Mammary microvascular endothelial cell (primary cell): ENCODE data around the gene ACTR3C. TPM values are rescaled to one million over a fixed set of nuclear protein-coding genes. Genes with fewer than 3 reads are reported as not detected.

ENCODE experiments used
- total RNA-seq: library from RNA; depleted of rRNA; stranded (reverse); fragments of >200 nt; gene quantifications from 2 replicates; pipeline ENCODE4 v1.2.3, GENCODE V29; 2015

The ACTR3C gene
- total RNA-seq: 0.07 and 0.49 TPM in 2 replicates

GRCh38 chr7:150322833-150323681 lies at the start of gene ACTR3C, which contains the start of gene LRRC61:
Gene ACTR3C, minus strand, starts transcription at chr7:150323545. Its CDS starts 28,249 bp downstream, at chr7:150295296.
Gene LRRC61, plus strand, starts transcription at chr7:150323355. Its CDS starts 13,507 bp downstream, at chr7:150336862.

DNA sequence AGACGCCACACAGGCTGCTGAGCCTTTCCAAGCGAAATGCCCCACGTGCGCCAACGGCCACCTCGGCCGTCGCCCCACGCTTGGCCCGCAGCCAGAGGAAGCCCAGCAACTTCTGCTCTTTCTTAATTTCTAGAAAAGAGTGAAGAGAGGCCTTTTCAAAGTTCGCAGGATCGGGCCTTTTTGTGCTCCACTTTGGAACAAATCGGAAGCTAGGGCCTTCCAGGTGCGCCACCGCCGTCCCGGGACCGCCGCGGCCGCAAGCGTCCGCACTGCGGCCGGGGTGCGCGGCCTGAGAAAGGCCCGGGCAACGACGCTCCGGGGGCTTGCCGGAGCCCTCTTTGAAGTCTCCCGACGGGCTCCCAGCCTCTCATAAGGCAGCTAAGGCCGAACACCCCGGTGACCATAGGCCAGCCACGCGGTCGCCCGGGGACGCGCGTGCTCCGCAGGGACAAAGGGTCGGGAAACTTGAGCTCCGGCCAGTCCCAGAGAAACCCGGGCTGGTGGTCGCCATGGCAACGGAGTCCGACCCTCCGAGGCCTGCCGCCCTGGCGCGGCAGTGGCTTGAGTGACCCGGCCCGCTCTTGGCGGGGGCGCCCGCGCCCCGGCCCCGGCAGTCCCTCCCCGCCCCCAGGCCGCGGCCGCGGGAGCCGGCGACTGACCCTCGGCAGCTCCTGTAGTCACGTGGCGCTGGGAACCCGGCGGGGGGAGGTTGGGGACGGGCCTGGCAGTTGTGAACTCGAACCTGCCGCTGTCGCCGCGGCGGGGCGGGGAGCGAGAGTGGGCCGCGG lies 44.9 kb upstream of the ACTR3C start, which contains the start of gene REPIN1:
TSS of gene REPIN1 (plus strand) at position 727 of the 788 bp plus-strand sequence. CDS start 890 bp downstream, outside the sequence.

GRCh38 chr7:150341263-150342120 lies 18.1 kb upstream of the ACTR3C start, which contains the start of gene RARRES2:
Gene RARRES2, minus strand, starts transcription at chr7:150341629. Its CDS starts 1,020 bp downstream, at chr7:150340609.

Other genes with a start within 250 kb of the ACTR3C start
- gene LRRC61, start 190 bp downstream of the ACTR3C start, total RNA-seq: 0.98 and 1.00 TPM in 2 replicates
- gene RARRES2, start 18.1 kb upstream of the ACTR3C start, total RNA-seq: not detected in 2 replicates
- gene REPIN1, start 45.3 kb upstream of the ACTR3C start, total RNA-seq: 124 and 135 TPM in 2 replicates
- 5.1 and 6.8 TPM in 2 replicates for gene ZNF775, start 55.8 kb upstream of the ACTR3C start, total RNA-seq
- 16.7 and 18.3 TPM in 2 replicates for gene GIMAP8, start 127.1 kb upstream of the ACTR3C start, total RNA-seq
- 20.4 and 26.2 TPM in 2 replicates for gene GIMAP7, start 191.3 kb upstream of the ACTR3C start, total RNA-seq
- gene GIMAP4, start 243.8 kb upstream of the ACTR3C start, total RNA-seq: 62.7 and 64.1 TPM in 2 replicates